HepG2 (cell line): Measurements from ENCODE around the gene BAIAP3.

Experiments
- JUNB ChIP-seq: sonication (generic); formaldehyde crosslinking; IDR thresholded peaks from 2 replicates; pipeline ENCODE4 v1.8.0; 2022; ENCODE audit warnings: missing genetic modification reagents, mild to moderate bottlenecking, borderline replicate concordance
- SIX4 ChIP-seq: sonication (generic); formaldehyde crosslinking; IDR thresholded peaks from 2 replicates; pipeline ENCODE4 v1.4.0; 2020; ENCODE audit warnings: missing genetic modification reagents
- SOX13 ChIP-seq, 3 experiments: fragments of 450-650 bp in 1 of 3; sonication (generic) in 1 of 3; formaldehyde crosslinking in 1 of 3; IDR thresholded peaks in 2 of 3; conservative IDR thresholded peaks in 1 of 3; 2 replicates each; pipeline versions ENCODE4 v1.5.0 to v1.6.1; 2016 to 2020; ENCODE audit warnings: antibody characterized with exemption in 1 of 3, mild to moderate bottlenecking in 1 of 3, missing compliant biosample characterization in 1 of 3, missing genetic modification reagents in 1 of 3, moderate library complexity in 1 of 3
- SRY ChIP-seq: sonication (generic); formaldehyde crosslinking; IDR thresholded peaks from 2 replicates; pipeline ENCODE4 v1.8.0; 2022; ENCODE audit warnings: mild to moderate bottlenecking, missing genetic modification reagents
- ZNF274 ChIP-seq: sonication (generic); formaldehyde crosslinking; IDR thresholded peaks from 2 replicates; pipeline ENCODE4 v1.5.1; 2020; ENCODE audit warnings: mild to moderate bottlenecking, missing genetic modification reagents

DNA sequence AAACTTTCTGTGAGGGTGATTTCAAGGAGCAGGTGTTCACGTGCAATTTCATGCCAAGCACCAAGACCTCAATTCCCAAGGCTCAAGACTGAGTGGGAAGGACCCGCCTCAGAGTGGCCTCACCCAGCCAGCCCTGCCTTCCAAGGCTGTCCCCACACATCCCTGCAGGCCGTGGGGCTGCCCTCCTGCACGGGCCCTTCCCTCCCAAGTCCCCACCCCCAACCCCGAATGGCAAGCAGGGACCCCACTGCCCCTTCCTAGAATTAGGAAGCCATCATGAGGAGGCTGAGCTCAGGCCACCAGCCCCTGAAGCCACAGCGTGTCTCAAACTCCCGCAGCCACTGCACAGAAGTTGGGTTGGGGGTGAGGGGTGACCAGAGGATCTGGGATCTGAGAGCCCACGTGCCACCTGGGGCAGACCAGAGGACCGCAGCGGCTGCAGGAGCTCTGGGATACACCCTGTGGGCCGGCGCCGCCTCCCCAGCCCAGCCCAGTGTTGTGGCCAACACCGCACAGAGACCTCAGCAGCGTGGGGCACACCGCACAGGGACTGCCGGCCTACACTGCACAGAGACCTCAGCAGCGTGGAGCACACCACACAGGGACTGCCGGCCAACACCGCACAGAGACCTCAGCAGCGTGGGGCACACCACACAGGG is 39.0 kb downstream of the BAIAP3 start:
- TF ChIP-seq JUNB (CRISPR knock-in tag) (no peak), SOX13 (IDR thresholded peaks at IDR 0.05) (no peak), SOX13 (CRISPR knock-in tag; conservative IDR thresholded peaks at IDR 0.05 in 1 of 2, IDR thresholded peaks at IDR 0.05 in 1 of 2) (no peak), SRY (no peak), ZNF274 (CRISPR knock-in tag) (no peak), SIX4 (CRISPR knock-in tag) (no peak)
